Activated T-helper 1 cell treated with Interleukin-2 at 50 U/mL for 16 hours (primary cell): ENCODE results near the gene AKAP6.

ENCODE experiments used
- DNase-seq: peaks from one replicate; pipeline ENCODE4 v3.0.0-alpha.2; 2020; ENCODE audit warnings: low read depth

AKAP6 gene

DNA sequence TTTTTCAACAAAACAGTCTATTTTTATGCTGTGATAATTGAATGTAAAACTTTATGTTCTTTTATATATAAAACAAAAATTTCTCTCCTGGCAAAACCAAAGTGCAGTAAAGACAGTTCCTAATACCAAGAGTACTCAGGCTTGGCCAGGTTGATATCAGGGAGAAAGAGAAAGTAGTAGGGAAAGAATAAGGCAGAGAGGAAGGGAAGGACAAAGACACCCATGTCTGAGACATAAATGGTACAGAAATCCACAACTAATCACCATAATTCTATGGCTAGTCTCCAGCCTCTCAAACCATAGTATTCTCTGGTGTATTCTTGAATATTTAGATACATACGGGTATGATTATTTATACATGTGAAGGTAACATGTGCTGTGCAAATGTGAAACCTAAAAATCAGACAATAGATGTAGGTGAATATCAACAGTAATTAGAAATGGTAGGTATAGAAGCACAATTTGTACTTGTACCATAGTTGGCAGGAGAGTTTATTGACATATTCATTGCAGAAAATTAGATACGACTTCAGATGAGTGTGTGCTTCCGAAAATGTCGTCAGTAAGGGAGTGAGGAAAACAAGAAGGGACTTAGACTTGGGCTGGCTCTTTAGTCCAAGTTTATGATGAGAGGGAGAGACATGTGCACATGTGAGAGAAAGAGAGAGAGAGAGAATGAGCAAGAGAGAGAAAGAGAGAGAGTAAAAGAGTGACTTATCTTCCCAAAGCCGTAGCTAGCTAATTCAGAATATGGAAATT, 378.8 kb downstream of the AKAP6 start:
- DNase-seq, result no peak

DNA sequence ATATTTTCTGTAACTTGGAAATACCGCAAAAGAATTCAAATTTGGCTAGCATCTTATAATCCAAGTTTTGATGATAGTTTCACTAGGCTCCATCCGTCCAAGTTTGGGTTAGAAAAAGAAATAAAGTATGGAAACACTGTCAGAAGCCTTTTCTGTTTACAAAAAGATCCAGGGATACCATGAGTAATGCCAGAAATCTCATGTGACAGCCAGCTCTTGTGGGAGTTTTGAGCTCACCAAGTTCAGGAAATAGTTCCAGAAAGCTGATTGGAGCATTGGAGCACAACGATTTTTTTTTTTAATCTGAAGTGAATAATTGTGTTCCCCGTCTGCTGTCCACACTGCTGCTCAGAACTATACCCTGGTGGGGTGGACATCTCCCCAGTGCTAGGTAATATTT, 379.9 kb downstream of the AKAP6 start:
- DNase-seq, result no peak

DNA sequence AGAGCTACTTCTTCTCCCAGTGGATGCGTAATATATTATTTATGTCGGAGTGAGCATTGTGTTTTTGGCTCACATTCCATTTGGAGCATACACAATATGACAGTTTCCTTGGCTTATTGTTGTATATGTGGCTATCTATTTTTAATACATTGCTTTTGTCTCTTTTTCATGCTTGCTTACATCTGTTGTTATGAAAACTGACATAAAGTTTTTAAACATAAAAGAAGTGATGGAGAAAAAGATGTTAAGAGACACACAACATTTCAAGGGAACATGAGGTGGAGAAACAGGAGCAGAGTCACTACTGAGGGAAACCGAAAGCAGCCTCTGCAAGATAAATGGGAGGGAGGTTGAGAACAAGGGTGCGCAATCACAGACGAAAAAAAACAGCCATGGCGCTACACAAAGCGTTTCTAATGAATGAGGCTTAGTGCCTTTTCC, 381.2 kb downstream of the AKAP6 start:
- no peak for DNase-seq

DNA sequence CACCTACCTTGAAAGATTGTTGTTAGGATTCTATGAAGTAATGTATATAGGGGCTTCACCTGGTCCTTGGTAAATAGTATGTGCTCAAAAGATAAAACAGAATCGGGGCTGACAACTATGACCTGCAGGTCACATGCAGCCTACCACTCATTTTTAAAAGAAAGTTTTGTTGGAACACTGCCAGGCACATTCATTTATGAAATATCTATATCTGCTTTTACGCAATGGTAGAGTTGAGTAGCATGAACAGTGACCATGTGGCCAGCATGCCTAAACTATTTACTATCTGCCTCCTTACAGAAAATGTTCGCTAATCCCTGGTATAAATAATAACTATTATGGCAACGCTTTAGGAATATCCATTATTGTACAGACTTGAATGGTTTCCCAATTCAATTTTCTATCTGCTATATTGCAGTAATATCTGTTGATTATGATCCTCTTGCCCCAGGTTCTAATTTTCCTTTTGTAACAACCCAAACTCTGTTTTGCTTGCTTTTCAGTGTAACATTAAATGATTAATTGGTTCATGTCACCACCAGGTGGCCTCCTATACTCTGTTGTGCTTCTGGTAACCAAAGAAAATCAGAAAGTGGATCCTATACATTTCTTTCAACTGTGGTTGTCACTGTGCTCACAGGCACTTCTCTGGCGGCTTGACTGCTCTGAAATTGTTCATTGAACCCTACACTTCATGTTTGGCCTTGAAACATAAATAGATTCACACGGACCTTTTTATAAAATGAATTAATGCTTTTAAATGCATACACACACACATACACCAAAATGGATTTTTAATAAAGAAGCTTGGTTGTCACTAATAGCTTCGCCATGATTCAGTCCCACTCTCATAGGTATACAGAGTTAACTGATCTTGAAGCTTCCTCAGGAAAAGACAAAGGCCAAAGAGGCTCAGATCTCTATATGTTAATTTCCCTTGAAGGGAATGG, 381.9 kb downstream of the AKAP6 start:
- DNase-seq, result no peak

DNA sequence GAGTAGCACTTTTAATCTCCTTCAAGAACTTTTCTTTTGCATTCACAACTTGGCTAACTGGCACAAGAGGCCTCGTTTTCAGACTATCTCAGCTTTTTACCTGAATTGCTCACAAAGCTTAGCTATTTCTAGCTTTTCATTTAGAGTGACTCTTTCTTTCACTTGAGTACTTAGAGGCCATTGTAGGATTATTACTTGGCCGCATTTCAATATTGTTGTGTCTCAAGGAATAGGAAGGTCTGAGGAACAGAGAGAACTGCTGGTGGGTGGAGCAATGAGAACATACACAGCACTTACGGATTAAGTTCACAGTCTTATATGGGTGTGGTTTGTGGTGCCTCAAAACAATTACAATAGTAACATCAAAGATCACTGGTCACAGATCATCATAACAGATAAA, 384.8 kb downstream of the AKAP6 start:
- DNase-seq, result no peak

DNA sequence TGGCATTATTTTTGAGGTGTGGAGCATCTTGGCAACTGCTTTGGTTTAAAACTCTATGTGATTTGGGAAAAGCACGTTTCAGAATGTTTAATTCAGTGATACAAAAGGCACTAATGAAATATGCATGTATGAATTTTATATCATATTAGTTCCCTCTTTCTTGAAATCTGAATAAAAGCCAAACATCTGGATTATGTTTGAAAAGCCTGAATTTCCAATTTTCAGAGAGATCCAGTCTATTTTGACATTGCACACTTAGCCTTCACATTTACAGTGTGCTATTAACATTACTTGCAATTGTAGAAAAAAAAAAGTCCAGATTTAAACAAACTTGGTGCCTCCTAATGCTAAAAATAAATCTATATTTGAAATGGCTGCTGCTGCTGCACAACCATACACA, 390.5 kb downstream of the AKAP6 start:
- no peak for DNase-seq

DNA sequence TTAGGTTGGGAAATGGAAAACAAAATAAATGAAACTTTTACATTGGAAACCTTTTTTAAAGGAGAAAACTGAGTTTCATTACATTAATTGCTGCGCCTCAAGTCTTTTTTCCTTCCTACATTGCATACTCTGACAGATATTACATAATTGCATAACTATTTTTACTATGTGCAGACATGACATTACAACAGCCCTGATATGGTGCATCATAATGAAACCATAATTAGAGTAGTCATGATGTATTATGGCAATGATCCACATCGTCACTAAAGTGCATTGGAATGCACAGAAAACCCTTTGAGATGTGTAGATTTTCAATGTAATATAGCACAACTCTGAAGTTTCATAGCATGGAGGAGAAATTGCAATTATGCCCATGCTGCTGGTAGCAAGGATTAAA, 391.8 kb downstream of the AKAP6 start:
- DNase-seq, result no peak

DNA sequence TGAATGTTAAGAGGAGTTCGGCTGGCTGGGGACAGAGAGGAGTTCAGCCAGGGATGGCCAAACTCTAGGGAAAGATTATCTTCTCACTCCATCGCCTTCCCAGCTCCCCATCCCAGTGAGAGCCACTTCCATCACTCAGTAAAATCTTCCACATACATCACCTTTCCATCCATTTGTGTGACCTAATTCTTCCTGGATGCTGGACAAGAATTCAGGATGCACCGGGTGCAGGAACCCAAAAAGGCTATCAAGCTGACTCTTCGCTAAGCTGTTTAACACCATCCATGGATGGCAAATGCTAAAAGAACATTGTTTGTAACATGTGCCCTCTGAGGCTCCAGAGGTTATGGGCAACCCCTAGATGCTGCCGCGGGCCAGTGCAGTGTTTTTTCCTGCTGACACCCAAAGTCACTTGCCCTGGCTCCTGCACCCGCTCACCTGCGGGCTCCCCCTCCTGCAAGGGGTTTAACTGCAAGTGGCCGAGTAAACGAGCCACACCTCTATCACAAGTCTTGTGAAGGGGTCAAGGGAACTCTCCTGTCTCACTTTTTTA, 393.6 kb downstream of the AKAP6 start:
- DNase-seq, result no peak

GRCh38 chr14:32724867-32725471, 395.9 kb downstream of the AKAP6 start:
- no peak for DNase-seq

- DNase-seq, result no peak
Observed at GRCh38 chr14:32726516-32726915, 397.4 kb downstream of the AKAP6 start.

DNA sequence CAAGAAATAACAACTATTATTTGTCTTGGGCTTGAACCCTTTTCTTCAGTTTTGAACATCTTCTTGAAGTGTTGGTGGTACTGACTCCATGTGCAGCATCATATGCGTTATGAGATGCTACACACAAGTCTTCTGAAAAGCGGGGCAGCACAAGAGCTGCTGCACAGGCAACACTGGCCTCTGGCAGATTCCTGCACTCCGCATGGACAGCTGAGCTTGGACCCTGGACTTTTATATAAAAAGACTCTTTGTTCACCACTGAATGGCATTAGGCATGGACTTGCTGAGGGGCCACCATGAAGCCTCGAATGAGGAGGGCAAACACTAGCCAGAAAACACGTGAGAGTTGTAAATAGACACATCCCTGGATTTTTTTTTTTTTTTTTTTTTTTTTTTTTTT, 398.7 kb downstream of the AKAP6 start:
- DNase-seq, result no peak

DNA sequence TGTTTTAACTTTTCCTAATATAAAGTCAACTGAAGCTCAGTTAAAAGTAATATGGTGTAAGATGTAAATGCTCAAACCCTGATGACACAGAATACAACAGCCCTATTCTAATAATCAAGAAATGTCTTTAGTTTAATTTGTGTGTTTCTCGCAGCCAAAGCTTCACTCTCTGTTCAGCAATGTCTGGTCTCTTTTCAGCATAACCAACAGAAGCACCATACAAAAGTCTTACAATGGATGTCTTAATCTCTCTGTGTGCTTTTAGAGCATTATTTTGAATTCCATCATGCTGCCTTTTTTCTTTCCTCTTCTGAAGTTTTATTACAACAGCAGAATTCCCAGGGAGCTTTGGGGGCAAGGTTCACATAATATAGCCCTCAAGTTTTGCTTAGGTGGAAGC, 399.4 kb downstream of the AKAP6 start:
- DNase-seq, result no peak

DNA sequence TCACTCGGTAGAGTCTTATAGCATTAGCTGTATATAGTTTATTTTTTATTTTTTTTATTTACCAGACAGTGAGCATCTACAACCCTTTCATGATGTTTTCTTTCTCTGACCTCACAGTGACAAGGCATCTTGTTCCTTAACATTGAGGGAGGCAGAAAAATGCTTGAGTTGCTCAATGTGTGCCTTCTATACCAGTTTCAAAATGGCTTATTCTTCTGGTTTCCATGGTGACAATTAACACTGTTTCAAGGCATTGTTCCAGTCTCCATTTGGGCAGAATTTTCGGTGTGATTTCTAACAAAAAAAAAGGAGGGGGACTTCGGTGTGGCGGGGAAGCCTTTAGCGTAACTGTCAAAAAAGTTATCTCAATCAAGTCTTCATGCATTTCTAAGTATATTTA, 399.9 kb downstream of the AKAP6 start:
- no peak for DNase-seq

GRCh38 chr14:32731249-32731648, 402.2 kb downstream of the AKAP6 start:
- no peak for DNase-seq

DNA sequence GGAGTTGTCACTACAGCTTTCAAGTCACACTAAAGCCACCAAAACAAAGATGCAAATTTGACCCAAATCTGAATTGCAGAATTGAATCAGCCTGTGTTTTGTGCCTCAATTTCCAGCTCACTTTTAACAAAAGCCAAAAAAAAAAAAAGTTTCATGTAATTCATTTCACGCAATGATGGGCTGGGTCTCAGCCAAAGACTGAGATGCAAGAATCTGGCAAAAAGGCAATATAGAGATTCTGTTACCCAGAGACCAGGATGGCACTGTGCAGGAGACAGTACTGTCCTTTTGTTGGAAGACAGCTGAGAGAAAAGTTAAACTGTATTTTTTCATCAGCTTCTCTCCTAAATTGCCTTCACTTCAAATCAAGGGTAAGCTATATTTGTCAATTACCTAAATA, 403.9 kb downstream of the AKAP6 start:
- DNase-seq, result no peak

DNA sequence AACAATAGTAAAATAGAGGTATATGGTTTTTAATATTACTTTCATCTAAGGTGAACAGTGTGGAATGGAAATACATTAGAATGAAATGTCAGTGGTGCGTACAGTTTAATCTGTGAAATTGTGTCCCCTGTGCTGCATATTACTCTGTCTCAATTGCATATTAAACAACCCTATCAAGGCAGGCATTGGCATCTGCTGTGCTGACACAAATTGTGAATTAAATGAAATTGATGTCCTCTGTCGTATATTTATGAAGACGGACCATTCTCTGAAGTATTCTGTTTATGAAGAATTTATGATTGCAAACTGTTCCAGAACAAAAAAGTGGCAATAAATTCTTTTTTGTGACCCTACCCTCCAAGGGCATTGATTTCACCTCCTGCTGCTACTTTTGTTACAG, 405.2 kb downstream of the AKAP6 start:
- no peak for DNase-seq

- DNase-seq, result no peak
Observed at GRCh38 chr14:32737621-32738020, 408.5 kb downstream of the AKAP6 start.

DNA sequence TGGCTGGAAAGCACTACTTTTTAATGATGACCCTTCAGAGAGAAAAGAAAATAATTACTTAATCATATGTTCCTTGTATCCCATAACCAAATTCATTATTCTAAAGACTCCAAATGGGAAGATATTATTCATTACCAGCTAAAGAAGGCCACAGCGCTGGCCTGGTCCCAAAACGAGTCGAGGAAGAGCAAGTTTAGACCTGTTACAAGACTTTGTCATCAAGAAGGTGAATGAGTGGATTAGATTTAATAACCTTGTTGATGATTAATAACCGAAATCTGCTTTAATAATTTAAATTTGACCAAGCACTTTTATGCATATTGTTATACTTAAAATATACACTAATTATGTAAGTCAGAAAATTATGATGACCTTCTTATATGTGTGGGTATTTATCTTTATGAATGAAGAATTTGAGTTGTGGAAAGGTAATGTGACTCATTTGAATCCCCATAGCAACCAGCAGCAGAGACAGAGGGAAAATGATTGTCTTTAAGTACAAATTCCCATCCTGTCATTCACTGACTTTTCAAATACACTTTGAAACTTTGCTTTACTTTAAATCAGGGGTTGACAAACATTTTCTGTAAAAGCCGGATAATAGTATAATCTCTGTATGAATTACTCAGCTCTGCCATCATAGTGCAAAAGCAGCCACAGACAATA, 409.2 kb downstream of the AKAP6 start:
- no peak for DNase-seq

DNA sequence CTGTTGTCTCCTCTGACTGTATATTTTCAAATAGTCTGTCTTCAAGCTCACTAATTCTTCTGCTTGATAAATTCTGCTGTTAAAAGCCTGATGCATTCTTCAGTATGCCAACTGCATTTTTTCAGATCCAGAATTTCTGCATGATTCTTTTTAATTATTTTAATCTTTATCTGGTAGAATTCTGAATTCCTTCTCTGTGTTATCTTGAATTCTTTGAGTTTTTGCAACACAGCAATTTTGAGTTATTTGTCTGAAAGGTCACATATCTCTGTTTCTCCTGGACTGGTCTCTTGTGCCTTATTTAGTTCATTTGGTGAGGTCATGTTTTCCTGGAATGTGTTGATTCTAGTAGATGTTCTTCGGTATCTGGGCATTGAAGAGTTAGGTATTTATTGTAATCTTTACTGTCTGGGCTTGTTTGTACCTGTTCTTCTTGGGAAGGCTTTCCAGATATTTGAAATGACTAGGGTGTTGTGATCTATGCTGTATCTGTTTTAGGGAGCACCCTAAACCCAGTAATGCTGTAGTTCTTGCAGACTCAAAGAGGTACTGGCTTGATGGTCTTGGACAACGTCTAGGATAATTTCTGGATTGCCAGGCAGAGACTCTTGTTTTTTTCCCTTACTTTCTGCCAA, 415.8 kb downstream of the AKAP6 start:
- DNase-seq, result no peak

- DNase-seq, result no peak
Observed at GRCh38 chr14:32754209-32754608, 425.1 kb downstream of the AKAP6 start.

DNA sequence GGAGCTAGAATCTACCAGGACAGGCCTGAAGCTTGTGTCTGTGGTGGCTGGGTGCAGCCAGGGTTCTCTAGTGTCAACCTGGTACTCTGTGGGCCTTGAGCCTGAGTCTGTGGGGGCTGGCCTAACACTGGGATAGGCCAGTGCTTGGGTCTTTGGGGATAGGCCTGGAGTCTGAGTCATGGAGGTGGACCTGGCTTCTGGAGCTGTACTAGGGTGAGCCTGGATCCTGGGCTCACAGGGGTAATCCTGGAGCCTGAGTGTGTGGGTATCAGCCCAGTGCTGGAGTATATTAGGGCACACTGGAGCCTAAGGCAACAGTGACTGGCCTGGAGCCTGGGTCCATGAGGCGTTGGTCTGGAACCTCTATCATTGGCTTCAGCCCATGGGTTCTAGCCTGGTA, 427.1 kb downstream of the AKAP6 start:
- no peak for DNase-seq

DNA sequence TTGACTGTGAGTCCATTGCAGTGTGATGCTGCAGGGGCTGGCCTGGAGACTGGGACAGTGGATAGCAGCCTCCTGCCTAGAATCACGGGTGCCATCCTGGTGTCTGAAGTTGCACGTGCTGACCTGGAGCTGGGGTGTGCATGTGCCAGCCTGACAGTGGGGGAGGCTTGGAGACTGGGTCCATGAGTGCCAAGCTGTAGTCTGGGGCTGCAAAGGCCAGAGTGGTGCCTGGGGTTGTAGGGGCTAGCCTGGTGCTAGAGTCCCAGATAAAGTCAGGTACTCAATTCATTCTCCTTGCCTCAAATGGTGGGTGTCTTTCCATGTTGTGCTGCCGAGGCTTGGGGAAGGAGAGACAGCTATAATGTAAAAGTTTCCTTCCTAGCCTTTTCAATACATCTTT, 427.7 kb downstream of the AKAP6 start:
- DNase-seq, result no peak
